ENCODE data around the gene DRC7. TPM values are rescaled to one million over a fixed set of nuclear protein-coding genes. Genes with fewer than 3 reads are reported as not detected.

The DRC7 gene
- total RNA-seq, 2 donors from 2014 or later: not detected

DNA sequence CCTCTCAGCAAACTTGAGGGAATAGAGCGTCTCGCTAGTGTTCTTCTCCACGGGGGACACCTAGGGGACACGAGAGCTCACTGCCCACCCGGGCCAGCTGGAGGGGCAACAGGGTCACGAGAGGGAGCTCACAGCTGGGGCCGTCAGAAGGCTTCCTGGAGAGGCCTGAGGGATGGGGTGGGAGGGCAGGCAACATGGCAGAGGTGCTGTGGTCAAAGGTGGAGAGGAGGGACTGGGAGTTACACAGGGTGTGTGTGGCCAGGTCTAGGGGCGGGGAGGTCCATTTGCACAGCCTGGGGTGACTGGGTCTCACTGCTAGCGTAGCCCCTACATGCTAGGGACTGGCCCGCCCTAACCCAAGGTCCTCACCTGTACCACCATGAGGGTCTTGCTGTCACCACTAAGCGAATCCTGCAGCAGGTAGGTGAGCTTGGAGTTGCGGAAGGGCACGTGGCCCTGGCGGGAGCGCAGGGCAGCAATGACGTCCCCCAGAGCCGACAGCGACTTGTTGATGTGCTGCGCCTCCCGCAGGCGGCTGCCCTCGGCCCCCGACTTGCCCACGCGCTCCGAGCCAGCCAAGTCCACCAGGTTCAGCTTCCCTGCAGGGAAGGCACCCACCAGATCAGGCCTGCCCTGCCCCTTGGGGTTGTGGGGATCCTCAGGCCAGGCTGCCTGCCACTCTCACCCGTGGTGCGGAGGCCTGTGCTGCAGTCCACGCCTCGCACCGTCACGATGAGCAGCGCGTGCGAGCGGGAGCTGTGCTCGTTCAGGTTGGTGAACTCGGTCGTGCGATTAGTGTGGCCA is 66.0 kb downstream of the DRC7 start:
- no peaks in the 10 kb centered on the region for H3K9me3 ChIP-seq
- H3K36me3 ChIP-seq: peaks cover 13% of the 10 kb centered on the region
- no peaks in the 10 kb centered on the region for H3K27me3 ChIP-seq (replicated peaks; ENCODE audit: insufficient read depth)
- TF ChIP-seq, protein P1, sequence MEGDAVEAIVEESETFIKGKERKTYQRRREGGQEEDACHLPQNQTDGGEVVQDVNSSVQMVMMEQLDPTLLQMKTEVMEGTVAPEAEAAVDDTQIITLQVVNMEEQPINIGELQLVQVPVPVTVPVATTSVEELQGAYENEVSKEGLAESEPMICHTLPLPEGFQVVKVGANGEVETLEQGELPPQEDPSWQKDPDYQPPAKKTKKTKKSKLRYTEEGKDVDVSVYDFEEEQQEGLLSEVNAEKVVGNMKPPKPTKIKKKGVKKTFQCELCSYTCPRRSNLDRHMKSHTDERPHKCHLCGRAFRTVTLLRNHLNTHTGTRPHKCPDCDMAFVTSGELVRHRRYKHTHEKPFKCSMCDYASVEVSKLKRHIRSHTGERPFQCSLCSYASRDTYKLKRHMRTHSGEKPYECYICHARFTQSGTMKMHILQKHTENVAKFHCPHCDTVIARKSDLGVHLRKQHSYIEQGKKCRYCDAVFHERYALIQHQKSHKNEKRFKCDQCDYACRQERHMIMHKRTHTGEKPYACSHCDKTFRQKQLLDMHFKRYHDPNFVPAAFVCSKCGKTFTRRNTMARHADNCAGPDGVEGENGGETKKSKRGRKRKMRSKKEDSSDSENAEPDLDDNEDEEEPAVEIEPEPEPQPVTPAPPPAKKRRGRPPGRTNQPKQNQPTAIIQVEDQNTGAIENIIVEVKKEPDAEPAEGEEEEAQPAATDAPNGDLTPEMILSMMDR (IDR thresholded peaks at IDR 0.05): no peak
- ATAC-seq (ENCODE audit: insufficient number of reproducible peaks, low FRiP score, low read depth): no peak
- peaks cover 0 to 4% of the 10 kb centered on the region in 2 donors for H3K4me1 ChIP-seq (ENCODE audit: control insufficient read depth in 1 of 2, low read depth in 2 of 2)
- no peak overlapping the region for H3K4me3 ChIP-seq
- H3K27ac ChIP-seq: no peak overlapping the region
- no peak for DNase-seq (ENCODE audit: low spot score)

DNA sequence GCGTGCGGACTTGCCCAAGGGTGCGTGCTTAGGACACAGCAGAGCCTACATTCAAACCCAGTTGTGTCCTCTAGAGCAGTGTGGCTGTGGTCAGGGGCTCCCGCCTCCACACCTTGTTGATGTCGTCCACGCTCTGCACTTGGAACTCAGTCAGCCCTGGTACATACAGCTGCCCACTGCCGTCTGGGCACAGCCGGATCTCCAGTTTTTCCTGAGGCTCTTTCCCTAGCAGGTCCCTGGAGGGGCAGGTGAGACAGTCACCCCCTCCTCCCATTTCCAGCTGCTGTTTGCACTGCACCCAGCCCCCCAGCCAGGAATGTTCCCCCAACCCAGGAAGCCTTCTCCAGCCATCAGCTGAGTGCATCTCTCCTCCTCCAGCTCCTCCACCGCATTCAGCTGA is 66.7 kb downstream of the DRC7 start:
- ATAC-seq (ENCODE audit: insufficient number of reproducible peaks, low FRiP score, low read depth) (no peak), DNase-seq (ENCODE audit: low spot score) (no peak)
- H3K9me3 ChIP-seq: no peaks in the 10 kb centered on the region
- H3K27me3 ChIP-seq (replicated peaks; ENCODE audit: insufficient read depth): no peaks in the 10 kb centered on the region
- H3K27ac ChIP-seq: no peak overlapping the region
- peaks cover 12% of the 10 kb centered on the region for H3K36me3 ChIP-seq
- H3K4me3 ChIP-seq: no peak overlapping the region
- peaks cover 0 to 4% of the 10 kb centered on the region in 2 donors for H3K4me1 ChIP-seq (ENCODE audit: control insufficient read depth in 1 of 2, low read depth in 2 of 2)
- TF ChIP-seq, protein P1 (IDR thresholded peaks at IDR 0.05): no peak

DNA sequence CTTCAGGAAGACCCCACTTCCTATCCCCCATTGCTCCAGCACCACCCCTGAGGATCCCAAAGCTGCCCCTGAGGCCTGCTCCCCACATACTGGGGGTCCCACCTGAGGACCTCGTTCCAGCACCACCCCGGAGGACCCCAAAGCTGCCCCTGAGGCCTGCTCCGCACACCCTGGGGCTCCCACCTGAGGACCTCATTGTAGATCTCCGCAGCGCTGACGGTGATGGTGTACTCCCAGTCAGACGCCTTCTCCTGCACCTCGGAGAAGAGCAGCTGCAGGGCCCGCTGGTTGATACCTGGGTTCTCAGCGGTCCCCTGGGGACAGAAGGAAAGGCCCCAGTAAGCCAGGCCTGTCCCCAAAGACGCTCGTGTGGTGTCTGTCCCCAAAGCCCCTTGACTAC is 67.4 kb downstream of the DRC7 start:
- Histone ChIP-seq H3K36me3 (peaks cover 12% of the 10 kb centered on the region), H3K4me3 (no peak overlapping the region), H3K4me1 (ENCODE audit: control insufficient read depth in 1 of 2, low read depth in 2 of 2) (peaks cover 0 to 4% of the 10 kb centered on the region in 2 donors), H3K27me3 (replicated peaks; ENCODE audit: insufficient read depth) (no peaks in the 10 kb centered on the region), H3K9me3 (no peaks in the 10 kb centered on the region), H3K27ac (no peak overlapping the region)
- DNase-seq (ENCODE audit: low spot score) (no peak), ATAC-seq (ENCODE audit: insufficient number of reproducible peaks, low FRiP score, low read depth) (no peak)
- TF ChIP-seq, protein P1 (IDR thresholded peaks at IDR 0.05): no peak

DNA sequence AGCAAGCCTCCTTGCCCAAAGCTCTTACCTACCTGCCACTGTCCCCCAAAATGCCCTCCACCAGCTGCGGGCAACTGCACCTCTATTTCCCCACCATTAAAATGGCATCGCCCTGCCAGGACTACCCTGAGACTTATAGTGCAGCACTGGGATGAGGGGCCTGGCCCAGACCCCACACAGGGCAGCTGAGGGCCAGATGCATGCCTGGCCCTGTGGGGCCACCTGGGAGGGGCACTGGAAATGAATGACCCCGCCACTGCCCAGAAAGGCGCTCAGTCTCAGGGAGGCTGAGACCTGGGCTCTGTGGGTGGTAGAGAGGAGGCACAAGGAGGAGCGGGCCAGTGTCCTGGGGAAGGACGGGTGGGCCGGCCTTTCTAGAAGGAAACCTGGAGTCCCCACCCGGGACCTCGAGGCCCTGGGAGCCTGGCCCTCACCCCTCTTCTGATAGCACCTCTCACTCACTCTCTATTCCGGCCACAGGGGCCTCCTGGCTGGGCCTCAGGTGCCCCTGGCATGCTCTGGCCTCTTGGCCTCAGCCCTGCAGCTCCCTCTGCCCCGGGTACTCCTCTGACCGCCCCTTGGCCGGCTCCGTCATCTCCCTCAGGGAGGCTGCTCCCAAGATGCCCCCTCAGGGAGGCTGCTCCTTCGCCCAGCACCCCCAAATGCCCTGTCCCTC is 67.9 kb downstream of the DRC7 start:
- no peak overlapping the region for H3K27ac ChIP-seq
- DNase-seq (ENCODE audit: low spot score) (no peak), ATAC-seq (ENCODE audit: insufficient number of reproducible peaks, low FRiP score, low read depth) (no peak)
- TF ChIP-seq, protein P1 (IDR thresholded peaks at IDR 0.05): no peak
- H3K4me1 ChIP-seq (ENCODE audit: control insufficient read depth in 1 of 2, low read depth in 2 of 2): peaks cover 0 to 4% of the 10 kb centered on the region in 2 donors
- no peaks in the 10 kb centered on the region for H3K27me3 ChIP-seq (replicated peaks; ENCODE audit: insufficient read depth)
- H3K9me3 ChIP-seq: no peaks in the 10 kb centered on the region
- peaks cover 15% of the 10 kb centered on the region for H3K36me3 ChIP-seq
- H3K4me3 ChIP-seq: no peak overlapping the region

DNA sequence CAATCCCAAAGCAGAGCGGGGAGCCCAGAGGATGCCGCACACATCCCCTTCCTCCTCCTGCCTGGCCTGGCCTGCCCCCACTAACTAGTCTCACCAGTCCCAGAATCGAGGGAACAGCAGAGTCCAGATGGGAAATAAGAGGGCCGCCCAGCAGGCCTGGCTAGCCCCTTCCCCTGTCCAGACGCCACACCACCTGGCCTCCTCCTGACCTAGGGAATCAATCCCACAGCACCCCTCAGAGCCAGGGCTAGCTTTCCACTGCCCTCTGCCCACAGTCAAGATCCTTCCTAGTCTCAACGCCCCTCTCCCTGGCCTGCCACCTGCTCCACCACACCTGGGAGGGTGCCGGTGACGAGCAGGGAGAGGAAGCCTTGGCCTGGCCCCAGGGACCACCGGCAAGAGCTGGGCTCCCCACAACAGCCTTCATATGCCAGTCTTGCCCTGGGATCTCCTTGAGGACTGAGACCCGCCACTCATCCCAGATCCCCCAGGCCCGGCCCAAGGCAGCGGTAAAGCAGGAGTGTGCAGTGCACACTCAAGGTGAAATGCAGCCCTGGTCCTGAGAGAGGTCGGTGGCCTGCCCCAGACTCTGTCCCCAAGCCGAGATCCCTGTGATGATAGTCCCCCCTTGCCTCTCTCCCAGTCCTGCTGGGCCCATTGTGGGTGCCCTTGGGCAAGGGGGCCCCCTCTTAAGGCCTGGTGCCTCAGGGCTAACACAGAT is 68.8 kb downstream of the DRC7 start:
- H3K27ac ChIP-seq: no peak overlapping the region
- no peak for DNase-seq (ENCODE audit: low spot score)

More for the DNA sequence above, 68.8 kb downstream of the DRC7 start:
- Histone ChIP-seq H3K9me3 (no peaks in the 10 kb centered on the region), H3K4me1 (ENCODE audit: control insufficient read depth in 1 of 2, low read depth in 2 of 2) (peaks cover 0 to 4% of the 10 kb centered on the region in 2 donors), H3K27me3 (replicated peaks; ENCODE audit: insufficient read depth) (no peaks in the 10 kb centered on the region), H3K4me3 (no peak overlapping the region), H3K36me3 (peaks cover 15% of the 10 kb centered on the region)
- TF ChIP-seq, protein P1 (IDR thresholded peaks at IDR 0.05): no peak
- no peak for ATAC-seq (ENCODE audit: insufficient number of reproducible peaks, low FRiP score, low read depth)
